HepG2 (cell line): ENCODE results near the gene MIOS. TPM values are rescaled to one million over a fixed set of nuclear protein-coding genes. Genes with fewer than 3 reads are reported as not detected.

ENCODE experiments used
- AGO1 ChIP-seq: fragments of 200-400 bp; formaldehyde crosslinking; IDR thresholded peaks from 2 replicates; pipeline ENCODE4 v1.6.1; 2017; ENCODE audit warnings: mild to moderate bottlenecking, low read depth, low read length, moderate library complexity; ENCODE audit not compliant: poor library complexity, severe bottlenecking
- EP300 ChIP-seq, 3 experiments: sonication (generic) in 1 of 3; formaldehyde crosslinking in 1 of 3; IDR thresholded peaks; 2 replicates each; pipeline versions ENCODE4 v1.5.1 to v1.6.1; 2011 to 2020; ENCODE audit warnings: low read depth in 2 of 3, low read length in 2 of 3, borderline replicate concordance in 1 of 3, improper control_type of control experiment in 1 of 3, mild to moderate bottlenecking in 1 of 3, missing genetic modification reagents in 1 of 3, moderate library complexity in 1 of 3
- KLF9 ChIP-seq: IDR thresholded peaks from 2 replicates; pipeline ENCODE4 v1.6.1; 2016; ENCODE audit warnings: low read depth
- MAFG ChIP-seq: sonication (generic); formaldehyde crosslinking; IDR thresholded peaks from 2 replicates; pipeline ENCODE4 v1.5.1; 2020; ENCODE audit warnings: mild to moderate bottlenecking, missing genetic modification reagents
- NR2F6 ChIP-seq, 2 experiments: IDR thresholded peaks; 2 replicates each; pipeline ENCODE4 v1.6.1; 2016; ENCODE audit warnings: antibody characterized with exemption in 1 of 2, mild to moderate bottlenecking in 1 of 2
- PLRG1 ChIP-seq: fragments of 450-650 bp; conservative IDR thresholded peaks from 2 replicates; pipeline ENCODE4 v1.6.1; 2016
- SMARCC2 ChIP-seq: fragments of 450-650 bp; IDR thresholded peaks from 2 replicates; pipeline ENCODE4 v1.6.1; 2017; ENCODE audit warnings: antibody characterized with exemption, mild to moderate bottlenecking
- TARDBP ChIP-seq: sonication (generic); formaldehyde crosslinking; IDR thresholded peaks from 2 replicates; pipeline ENCODE4 v1.8.0; 2022; ENCODE audit warnings: mild to moderate bottlenecking, missing genetic modification reagents
- THYN1 ChIP-seq: sonication (generic); formaldehyde crosslinking; IDR thresholded peaks from 2 replicates; pipeline ENCODE4 v1.8.1; 2023; ENCODE audit warnings: low read depth, mild to moderate bottlenecking, moderate library complexity, missing genetic modification reagents, borderline replicate concordance
- ZNF12 ChIP-seq: sonication (generic); formaldehyde crosslinking; IDR thresholded peaks from 2 replicates; pipeline ENCODE4 v1.5.0; 2020; ENCODE audit warnings: missing genetic modification reagents
- ZNF136 ChIP-seq: sonication (generic); formaldehyde crosslinking; IDR thresholded peaks from 2 replicates; pipeline ENCODE4 v1.8.1; 2022; ENCODE audit warnings: low read depth, mild to moderate bottlenecking, moderate library complexity, missing genetic modification reagents
- ZNF326 ChIP-seq: sonication (generic); formaldehyde crosslinking; IDR thresholded peaks from 2 replicates; pipeline ENCODE4 v1.4.0; 2020; ENCODE audit warnings: missing genetic modification reagents, borderline replicate concordance
- ZNF431 ChIP-seq: sonication (generic); formaldehyde crosslinking; IDR thresholded peaks from 2 replicates; pipeline ENCODE4 v1.9.0; 2022; ENCODE audit warnings: missing genetic modification reagents, low read depth, mild to moderate bottlenecking, borderline replicate concordance
- ZNF619 ChIP-seq: sonication (generic); formaldehyde crosslinking; IDR thresholded peaks from 2 replicates; pipeline ENCODE4 v1.4.0; 2020; ENCODE audit warnings: mild to moderate bottlenecking, missing genetic modification reagents
- ZSCAN22 ChIP-seq: sonication (generic); formaldehyde crosslinking; IDR thresholded peaks from 2 replicates; pipeline ENCODE4 v1.4.0; 2020; ENCODE audit warnings: mild to moderate bottlenecking, missing genetic modification reagents
- polyA plus RNA-seq, 8 experiments: library from polyadenylated mRNA; depleted of rRNA in 3 of 8; stranded (reverse) in 7 of 8; unstranded in 1 of 8; fragments of >200 nt; fragmentation: Illumina TruSeq in 4 of 8; extraction: Trizol in 4 of 8; gene quantifications; 2 replicates each; pipeline versions ENCODE4 v1.2.1 to v1.2.3, GENCODE V29; 2011 to 2016; ENCODE audit warnings: low read depth in 4 of 8, missing spikeins in 1 of 8, mixed read lengths in 1 of 8; ENCODE audit not compliant: insufficient read depth in 1 of 8
- total RNA-seq, 5 experiments: library from RNA; depleted of rRNA; stranded (reverse); fragments of >200 nt; fragmentation: Illumina TruSeq; extraction: Trizol; gene quantifications; 2 replicates each; pipeline ENCODE4 v1.2.3, GENCODE V29; 2016; ENCODE audit warnings: low read depth in 1 of 5
- TF ChIP-seq, protein P1 (sequence below): fragments of 450-650 bp; IDR thresholded peaks from 2 replicates; pipeline ENCODE4 v1.6.1; 2016
- TF ChIP-seq, protein P2 (sequence below): IDR thresholded peaks from 2 replicates; pipeline ENCODE4 v1.6.1; 2012; ENCODE audit warnings: inconsistent platforms
- TF ChIP-seq, protein P3 (sequence below): sonication (generic); formaldehyde crosslinking; IDR thresholded peaks from 2 replicates; pipeline ENCODE4 v1.8.0; 2022; ENCODE audit warnings: missing genetic modification reagents, mild to moderate bottlenecking, inconsistent platforms, borderline replicate concordance
- TF ChIP-seq, protein P4 (sequence below): conservative IDR thresholded peaks from 2 replicates; pipeline ENCODE4 v1.6.1; 2018; ENCODE audit warnings: missing genetic modification reagents
- TF ChIP-seq, protein P5 (sequence below): IDR thresholded peaks from 2 replicates; pipeline ENCODE4 v1.6.1; 2016
- TF ChIP-seq, protein P6 (sequence below): sonication (generic); formaldehyde crosslinking; IDR thresholded peaks from 2 replicates; pipeline ENCODE4 v1.5.0; 2020; ENCODE audit warnings: missing genetic modification reagents

Gene MIOS
- total and polyA plus RNA-seq, 2 of the 13 experiments (the other 11 are each of a cell fraction or from before 2014, with no cell fraction given) = 15.2 to 33.5 TPM

DNA sequence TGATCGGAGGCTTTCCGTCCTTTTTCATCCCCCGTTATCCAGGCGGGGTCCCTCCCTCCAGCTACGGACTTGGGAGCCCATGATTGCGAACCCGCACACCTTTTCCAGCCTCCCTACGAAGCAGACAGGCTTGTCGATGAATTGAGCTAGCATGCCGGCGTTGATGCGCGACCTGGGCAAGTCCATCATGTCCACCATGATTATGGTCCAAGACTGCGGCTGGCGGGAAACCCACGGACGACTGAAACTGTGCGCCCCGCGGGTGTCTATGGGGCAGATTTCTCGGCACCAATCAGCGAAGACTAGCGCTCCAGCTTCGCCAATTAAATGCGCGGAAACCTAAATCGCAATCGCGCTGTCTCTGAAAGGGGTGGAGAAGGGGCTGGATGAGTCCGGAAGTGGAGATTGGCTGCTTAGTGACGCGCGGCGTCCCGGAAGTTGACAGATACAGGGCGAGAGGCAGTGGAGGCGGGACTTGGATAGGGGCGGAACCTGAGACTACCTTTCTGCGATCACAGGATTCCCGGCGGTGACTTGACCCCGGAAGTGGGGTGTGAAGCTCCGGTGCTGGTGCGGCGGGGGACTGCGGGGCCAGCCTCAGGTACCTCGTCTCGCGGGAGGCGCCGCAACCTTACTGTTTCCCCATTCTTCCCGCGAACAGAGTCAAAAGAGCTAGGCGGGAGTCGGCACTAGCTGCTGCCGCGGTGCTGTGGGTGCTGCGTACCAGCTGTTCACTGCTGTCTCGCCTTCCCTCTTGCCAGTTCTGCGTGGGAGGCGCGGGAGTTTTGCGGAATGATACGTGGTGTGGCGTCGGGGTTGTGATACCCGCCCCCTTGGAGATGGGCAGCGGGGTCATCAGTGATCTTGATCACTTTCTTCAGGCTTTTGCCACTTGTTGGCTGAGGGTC, 73.8 kb downstream of the MIOS start, which contains the start of gene UMAD1 (continued):
- TF ChIP-seq, protein P1, sequence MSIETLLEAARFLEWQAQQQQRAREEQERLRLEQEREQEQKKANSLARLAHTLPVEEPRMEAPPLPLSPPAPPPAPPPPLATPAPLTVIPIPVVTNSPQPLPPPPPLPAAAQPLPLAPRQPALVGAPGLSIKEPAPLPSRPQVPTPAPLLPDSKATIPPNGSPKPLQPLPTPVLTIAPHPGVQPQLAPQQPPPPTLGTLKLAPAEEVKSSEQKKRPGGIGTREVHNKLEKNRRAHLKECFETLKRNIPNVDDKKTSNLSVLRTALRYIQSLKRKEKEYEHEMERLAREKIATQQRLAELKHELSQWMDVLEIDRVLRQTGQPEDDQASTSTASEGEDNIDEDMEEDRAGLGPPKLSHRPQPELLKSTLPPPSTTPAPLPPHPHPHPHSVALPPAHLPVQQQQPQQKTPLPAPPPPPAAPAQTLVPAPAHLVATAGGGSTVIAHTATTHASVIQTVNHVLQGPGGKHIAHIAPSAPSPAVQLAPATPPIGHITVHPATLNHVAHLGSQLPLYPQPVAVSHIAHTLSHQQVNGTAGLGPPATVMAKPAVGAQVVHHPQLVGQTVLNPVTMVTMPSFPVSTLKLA = peak; percentile 66
- TF ChIP-seq ZNF326 (CRISPR knock-in tag) = no peak
- 0 out of 2 replicates have a peak, but pooled peaks have one; percentile 24 for TF ChIP-seq ZNF431 (CRISPR knock-in tag)
- TF ChIP-seq, protein P2, sequence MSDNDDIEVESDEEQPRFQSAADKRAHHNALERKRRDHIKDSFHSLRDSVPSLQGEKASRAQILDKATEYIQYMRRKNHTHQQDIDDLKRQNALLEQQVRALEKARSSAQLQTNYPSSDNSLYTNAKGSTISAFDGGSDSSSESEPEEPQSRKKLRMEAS = peak; percentile 71
- TF ChIP-seq ZSCAN22 = no peak
- TF ChIP-seq, protein P3, sequence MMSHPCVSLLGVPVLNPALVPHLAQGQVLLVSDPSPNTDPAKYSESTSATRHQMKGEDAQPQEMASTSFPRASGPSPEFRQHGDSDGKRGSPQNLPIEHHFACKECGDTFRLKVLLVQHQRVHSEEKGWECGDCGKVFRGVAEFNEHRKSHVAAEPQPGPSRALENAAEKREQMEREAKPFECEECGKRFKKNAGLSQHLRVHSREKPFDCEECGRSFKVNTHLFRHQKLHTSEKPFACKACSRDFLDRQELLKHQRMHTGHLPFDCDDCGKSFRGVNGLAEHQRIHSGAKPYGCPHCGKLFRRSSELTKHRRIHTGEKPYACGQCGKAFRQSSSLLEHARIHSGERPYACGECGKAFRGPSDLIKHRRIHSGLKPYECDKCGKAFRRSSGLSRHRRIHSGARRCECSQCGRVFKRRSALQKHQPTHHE (CRISPR knock-in tag) = no peak; the same call in none of the 2 replicates
- TF ChIP-seq, protein P4, sequence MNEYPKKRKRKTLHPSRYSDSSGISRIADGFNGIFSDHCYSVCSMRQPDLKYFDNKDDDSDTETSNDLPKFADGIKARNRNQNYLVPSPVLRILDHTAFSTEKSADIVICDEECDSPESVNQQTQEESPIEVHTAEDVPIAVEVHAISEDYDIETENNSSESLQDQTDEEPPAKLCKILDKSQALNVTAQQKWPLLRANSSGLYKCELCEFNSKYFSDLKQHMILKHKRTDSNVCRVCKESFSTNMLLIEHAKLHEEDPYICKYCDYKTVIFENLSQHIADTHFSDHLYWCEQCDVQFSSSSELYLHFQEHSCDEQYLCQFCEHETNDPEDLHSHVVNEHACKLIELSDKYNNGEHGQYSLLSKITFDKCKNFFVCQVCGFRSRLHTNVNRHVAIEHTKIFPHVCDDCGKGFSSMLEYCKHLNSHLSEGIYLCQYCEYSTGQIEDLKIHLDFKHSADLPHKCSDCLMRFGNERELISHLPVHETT = no peak
- TF ChIP-seq, protein P5, sequence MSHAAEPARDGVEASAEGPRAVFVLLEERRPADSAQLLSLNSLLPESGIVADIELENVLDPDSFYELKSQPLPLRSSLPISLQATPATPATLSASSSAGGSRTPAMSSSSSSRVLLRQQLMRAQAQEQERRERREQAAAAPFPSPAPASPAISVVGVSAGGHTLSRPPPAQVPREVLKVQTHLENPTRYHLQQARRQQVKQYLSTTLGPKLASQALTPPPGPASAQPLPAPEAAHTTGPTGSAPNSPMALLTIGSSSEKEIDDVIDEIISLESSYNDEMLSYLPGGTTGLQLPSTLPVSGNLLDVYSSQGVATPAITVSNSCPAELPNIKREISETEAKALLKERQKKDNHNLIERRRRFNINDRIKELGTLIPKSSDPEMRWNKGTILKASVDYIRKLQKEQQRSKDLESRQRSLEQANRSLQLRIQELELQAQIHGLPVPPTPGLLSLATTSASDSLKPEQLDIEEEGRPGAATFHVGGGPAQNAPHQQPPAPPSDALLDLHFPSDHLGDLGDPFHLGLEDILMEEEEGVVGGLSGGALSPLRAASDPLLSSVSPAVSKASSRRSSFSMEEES (CRISPR knock-in tag) = no peak
- TF ChIP-seq TARDBP = peak; percentile 61
- no peak for TF ChIP-seq KLF9 (CRISPR knock-in tag)
- TF ChIP-seq ZNF136 = no peak
- peak; percentile 60; the same call in 1 of the 2 replicates for TF ChIP-seq NR2F6 (IDR thresholded peaks at IDR 0.05)
- TF ChIP-seq NR2F6 (CRISPR knock-in tag; IDR thresholded peaks at IDR 0.05) = peak; percentile 65
- TF ChIP-seq PLRG1 = no peak
- no peak for TF ChIP-seq THYN1 (CRISPR knock-in tag)
- TF ChIP-seq, protein P6, sequence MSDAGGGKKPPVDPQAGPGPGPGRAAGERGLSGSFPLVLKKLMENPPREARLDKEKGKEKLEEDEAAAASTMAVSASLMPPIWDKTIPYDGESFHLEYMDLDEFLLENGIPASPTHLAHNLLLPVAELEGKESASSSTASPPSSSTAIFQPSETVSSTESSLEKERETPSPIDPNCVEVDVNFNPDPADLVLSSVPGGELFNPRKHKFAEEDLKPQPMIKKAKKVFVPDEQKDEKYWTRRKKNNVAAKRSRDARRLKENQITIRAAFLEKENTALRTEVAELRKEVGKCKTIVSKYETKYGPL (CRISPR knock-in tag) = no peak; the same call in 1 of the 2 replicates
- 0 out of 2 replicates have a peak, but pooled peaks have one; percentile 68 for TF ChIP-seq ZNF12 (CRISPR knock-in tag)
- TF ChIP-seq MAFG (CRISPR knock-in tag) = no peak
- no peak for TF ChIP-seq SMARCC2
- 0 out of 4 replicates have a peak, but pooled peaks of 1 of the 2 experiments have one; percentile 7 for TF ChIP-seq EP300 (IDR thresholded peaks at IDR 0.05; ENCODE audit: low read depth in 2 of 2, low read length in 2 of 2)
- no peak for TF ChIP-seq EP300 (CRISPR knock-in tag; IDR thresholded peaks at IDR 0.05; ENCODE audit: borderline replicate concordance)
- no peak for TF ChIP-seq ZNF619 (CRISPR knock-in tag)
- TF ChIP-seq AGO1 = peak; percentile 41
